Ishikawa (cell line): ENCODE measurements around the gene BPGM.

ENCODE experiments used
- CEBPB ChIP-seq: IDR thresholded peaks from 2 replicates; pipeline ENCODE4 v1.6.1; 2012
- CREB1 ChIP-seq: IDR thresholded peaks from 2 replicates; pipeline ENCODE4 v1.6.1; 2012; ENCODE audit warnings: low read depth
- EGR1 ChIP-seq: IDR thresholded peaks from 2 replicates; pipeline ENCODE4 v1.6.1; 2012
- EP300 ChIP-seq: IDR thresholded peaks from 2 replicates; pipeline ENCODE4 v1.6.1; 2012; ENCODE audit warnings: borderline replicate concordance
- FOXM1 ChIP-seq: IDR thresholded peaks from 2 replicates; pipeline ENCODE4 v1.6.1; 2012; ENCODE audit warnings: low read depth, borderline replicate concordance
- NFIC ChIP-seq: IDR thresholded peaks from 2 replicates; pipeline ENCODE4 v1.6.1; 2012
- RAD21 ChIP-seq: IDR thresholded peaks from 2 replicates; pipeline ENCODE4 v1.6.1; 2012; ENCODE audit warnings: low read depth
- REST ChIP-seq: IDR thresholded peaks from 2 replicates; pipeline ENCODE4 v1.6.1; 2012; ENCODE audit warnings: low read depth, mild to moderate bottlenecking
- TAF1 ChIP-seq: IDR thresholded peaks from 2 replicates; pipeline ENCODE4 v1.6.1; 2012; ENCODE audit warnings: low read depth, mild to moderate bottlenecking
- TCF12 ChIP-seq: IDR thresholded peaks from 2 replicates; pipeline ENCODE4 v1.6.1; 2012; ENCODE audit warnings: low read depth
- TEAD4 ChIP-seq: IDR thresholded peaks from 2 replicates; pipeline ENCODE4 v1.6.1; 2012
- YY1 ChIP-seq: IDR thresholded peaks from 2 replicates; pipeline ENCODE4 v1.6.1; 2012; ENCODE audit warnings: low read depth
- ZBTB7A ChIP-seq: IDR thresholded peaks from 2 replicates; pipeline ENCODE4 v1.6.1; 2012; ENCODE audit warnings: low read depth
- TF ChIP-seq, protein P1 (sequence below): IDR thresholded peaks from 2 replicates; pipeline ENCODE4 v1.6.1; 2012
- TF ChIP-seq, protein P2 (sequence below): IDR thresholded peaks from 2 replicates; pipeline ENCODE4 v1.6.1; 2012

The BPGM gene

DNA sequence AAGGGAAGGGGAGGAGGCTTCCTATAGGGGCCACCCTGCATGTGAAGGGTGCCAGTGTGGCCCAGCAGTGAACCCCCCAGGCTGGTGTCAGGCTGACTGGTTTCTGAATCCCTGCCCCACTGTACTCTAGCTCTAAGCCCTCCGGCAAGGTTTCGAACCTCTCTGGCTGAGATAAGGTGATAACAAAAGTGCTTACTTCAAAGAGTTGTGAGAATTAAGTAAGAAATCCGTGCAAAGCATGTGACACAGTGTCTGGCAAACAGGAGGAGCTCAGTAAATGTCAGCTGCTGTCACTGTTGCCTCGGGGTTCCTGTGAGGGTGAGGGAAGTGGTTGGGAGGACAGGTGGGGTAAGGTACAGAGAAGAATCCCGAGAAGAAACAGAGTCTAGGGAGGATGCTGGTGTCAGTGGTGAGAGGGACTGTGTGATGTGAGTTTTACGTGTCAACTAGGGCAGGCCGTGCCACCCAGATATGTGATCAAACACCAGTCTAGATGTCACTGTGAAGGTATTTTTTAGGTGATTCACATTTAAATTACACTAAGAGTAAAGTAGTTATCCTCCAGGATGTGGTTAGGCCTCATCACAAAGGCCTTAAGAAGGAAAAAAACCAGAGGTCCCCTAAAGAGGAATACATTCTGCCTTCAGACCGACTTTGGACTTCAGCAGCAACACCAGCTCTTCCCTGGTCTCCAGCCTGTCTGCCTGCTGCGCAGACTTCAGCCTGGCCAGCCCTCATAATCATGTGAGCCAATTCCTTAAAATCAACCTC, 64.4 kb downstream of the BPGM start:
- TF ChIP-seq EGR1 (no peak), FOXM1 (no peak), EP300 (no peak), TEAD4 (no peak), REST (no peak), TCF12 (no peak), TAF1 (no peak), RAD21 (no peak), NFIC (no peak), YY1 (no peak), CREB1 (no peak)
- TF ChIP-seq, protein P1, sequence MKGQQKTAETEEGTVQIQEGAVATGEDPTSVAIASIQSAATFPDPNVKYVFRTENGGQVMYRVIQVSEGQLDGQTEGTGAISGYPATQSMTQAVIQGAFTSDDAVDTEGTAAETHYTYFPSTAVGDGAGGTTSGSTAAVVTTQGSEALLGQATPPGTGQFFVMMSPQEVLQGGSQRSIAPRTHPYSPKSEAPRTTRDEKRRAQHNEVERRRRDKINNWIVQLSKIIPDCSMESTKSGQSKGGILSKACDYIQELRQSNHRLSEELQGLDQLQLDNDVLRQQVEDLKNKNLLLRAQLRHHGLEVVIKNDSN, result no peak
- TF ChIP-seq, protein P2, sequence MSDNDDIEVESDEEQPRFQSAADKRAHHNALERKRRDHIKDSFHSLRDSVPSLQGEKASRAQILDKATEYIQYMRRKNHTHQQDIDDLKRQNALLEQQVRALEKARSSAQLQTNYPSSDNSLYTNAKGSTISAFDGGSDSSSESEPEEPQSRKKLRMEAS, result no peak

- no peak for TF ChIP-seq FOXM1
- no peak for TF ChIP-seq TAF1
- TF ChIP-seq NFIC, result no peak
- TF ChIP-seq RAD21, result no peak
- TF ChIP-seq, protein P2, result no peak
- no peak for TF ChIP-seq YY1
- no peak for TF ChIP-seq TCF12
- no peak for TF ChIP-seq TEAD4
- TF ChIP-seq EP300, result no peak
- no peak for TF ChIP-seq CREB1
- no peak for TF ChIP-seq REST
- TF ChIP-seq CEBPB, result no peak
- no peak for TF ChIP-seq EGR1
These were observed 65.5 kb downstream of the BPGM start for GRCh38 chr7:134712196-134712595.

GRCh38 chr7:134714470-134715205, 68.0 kb downstream of the BPGM start:
- TF ChIP-seq TCF12 (no peak), RAD21 (no peak), TEAD4 (no peak), FOXM1 (no peak), ZBTB7A (no peak), EGR1 (no peak), CREB1 (no peak), YY1 (no peak), CEBPB (no peak), REST (no peak), EP300 (no peak), NFIC (no peak), TAF1 (no peak)
- TF ChIP-seq, protein P2, result no peak
- TF ChIP-seq, protein P1, result no peak
